Erythroblast (primary cell): Measurements from ENCODE around the gene FRG2.
"Not testable (repeated sequence)": the region's sequence is repeated elsewhere in the genome, so short reads cannot be mapped to it uniquely, and the experiment has no call there.

Experiments
- GATA1 ChIP-seq: IDR thresholded peaks from 2 replicates; pipeline ENCODE4 v1.6.1; 2011; ENCODE audit warnings: low read depth, mild to moderate bottlenecking, control low read depth, low read length, moderate library complexity
- POLR2A ChIP-seq: IDR thresholded peaks from 2 replicates; pipeline ENCODE4 v1.6.1; 2011; ENCODE audit warnings: mild to moderate bottlenecking, low read length

GRCh38 chr4:190049378-190050239, 22.6 kb upstream of the FRG2 start:
- TF ChIP-seq POLR2A, GATA1: not testable (repeated sequence)
